ENCODE measurements around the gene CHERP.

Gene CHERP

GRCh38 chr19:16542045-16542909 is at the start of gene CHERP:
CHERP (minus strand) TSS chr19:16542437; CDS start chr19:16542378, 59 bp downstream.
- peak; percentile 88 for DNase-seq (ENCODE audit: low read depth)

GRCh38 chr19:16590876-16591802 is 48.9 kb upstream of the CHERP start:
- DNase-seq (ENCODE audit: low read depth) = no peak

- no peak for DNase-seq (ENCODE audit: low read depth)
These were observed 47.7 kb upstream of the CHERP start for GRCh38 chr19:16589917-16590316.

GRCh38 chr19:16588824-16589577 is 46.8 kb upstream of the CHERP start:
- DNase-seq (ENCODE audit: low read depth) = no peak

DNA sequence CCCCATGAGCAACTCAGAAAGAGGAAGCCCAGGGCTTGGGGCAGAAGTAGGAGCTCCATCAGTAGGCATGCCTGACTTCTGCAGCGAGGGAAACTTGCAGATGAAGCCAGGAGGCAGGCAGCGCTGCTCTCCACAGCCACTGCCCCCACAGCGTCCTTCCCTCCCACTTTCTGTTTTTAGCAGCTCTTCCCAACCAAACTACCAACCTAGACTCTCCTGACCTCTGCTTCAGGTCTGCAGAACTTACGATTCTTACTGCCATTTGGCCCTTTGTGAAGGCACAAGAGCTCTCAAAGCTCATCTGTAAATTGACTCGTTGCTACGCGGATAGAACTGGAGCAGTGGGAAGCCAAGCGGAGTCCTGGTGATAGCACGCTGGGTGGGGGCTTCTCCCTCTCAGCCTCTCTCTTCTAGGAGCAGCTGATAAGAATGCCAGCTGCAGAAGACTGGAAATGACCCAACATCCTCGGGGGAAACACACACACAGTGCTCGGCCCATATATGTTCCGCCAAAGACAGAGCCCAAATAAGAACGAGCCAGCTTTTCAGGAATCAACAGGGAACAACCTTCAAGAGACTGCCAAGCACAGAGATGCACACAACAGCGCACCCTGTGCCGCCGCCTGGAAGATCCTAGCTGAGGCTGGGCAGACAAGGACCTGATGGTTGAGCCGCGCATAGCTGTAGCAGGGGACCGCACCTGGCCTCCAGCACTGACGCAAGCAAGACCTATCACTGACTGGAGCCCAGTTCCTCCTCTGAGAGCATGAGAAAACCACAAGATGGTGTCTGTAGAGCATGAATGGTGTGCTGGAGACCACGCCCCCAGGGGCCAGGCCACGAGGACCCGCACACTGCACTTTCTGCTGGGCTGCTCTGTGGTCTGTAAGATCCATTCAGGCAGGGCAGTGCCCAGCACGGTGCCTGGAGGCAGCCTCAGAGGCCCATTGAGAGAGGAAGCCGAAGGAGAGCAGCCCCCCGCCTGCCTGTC is 45.9 kb upstream of the CHERP start:
- DNase-seq (ENCODE audit: low read depth) = no peak

DNA sequence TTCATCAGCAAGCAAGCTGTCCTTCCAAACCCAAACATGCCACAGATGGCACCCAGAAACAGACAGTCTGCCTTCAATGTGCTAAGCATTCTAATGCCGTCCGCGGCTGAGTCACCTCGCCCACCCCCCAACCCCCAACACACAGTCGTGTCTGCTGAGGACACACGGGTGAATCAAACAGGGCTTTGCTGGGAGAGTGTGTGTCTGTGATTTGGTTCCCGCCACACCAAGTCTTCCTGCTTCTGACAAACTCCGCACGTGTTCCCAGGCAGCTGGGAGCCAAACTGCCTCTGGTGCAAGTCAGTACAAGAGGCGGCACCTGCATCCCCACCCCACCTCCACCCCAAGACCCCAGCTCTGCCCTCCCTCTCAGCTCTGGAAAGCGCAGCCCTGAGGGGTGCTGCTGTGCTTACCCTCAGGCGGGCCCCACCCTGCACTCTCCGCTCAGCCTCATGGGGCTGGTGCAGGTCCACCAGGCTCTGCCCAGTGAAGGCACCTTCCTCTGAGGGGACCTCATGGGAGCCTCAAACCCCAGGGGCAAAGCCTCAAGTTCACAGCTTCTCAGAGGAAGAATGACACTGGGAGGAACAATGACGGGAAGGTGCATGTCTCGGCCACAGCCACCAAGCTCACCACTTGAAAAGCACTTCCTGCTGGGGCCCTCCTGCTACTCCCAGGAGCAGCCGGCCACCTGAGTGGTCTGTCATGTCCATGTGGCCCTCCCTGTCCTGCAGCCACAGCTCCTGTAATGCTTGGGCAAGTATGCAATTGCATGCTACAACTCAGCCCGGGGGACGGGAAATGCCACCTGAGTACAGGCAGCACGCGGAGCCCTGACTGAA is 45.0 kb upstream of the CHERP start:
- no peak for DNase-seq (ENCODE audit: low read depth)

DNA sequence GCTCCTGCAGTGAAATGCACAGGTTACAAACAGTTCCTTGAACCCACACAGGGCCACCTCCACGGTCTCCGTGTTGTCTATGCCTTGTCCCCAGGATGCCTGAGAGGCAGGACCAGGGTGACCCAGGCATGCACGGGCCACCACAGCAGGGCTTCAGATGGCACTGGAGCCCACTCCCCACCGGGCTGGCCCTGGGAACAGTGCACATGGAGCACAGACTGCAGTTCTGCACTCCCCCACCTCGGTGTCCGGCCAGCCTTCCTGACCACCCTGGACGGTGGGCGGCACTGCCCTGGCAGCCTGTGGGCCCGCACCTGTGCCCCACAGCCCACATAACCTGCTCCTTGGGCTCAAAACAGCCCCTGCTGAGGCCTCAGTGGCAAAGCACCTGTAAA is 44.2 kb upstream of the CHERP start:
- no peak for DNase-seq (ENCODE audit: low read depth)

DNA sequence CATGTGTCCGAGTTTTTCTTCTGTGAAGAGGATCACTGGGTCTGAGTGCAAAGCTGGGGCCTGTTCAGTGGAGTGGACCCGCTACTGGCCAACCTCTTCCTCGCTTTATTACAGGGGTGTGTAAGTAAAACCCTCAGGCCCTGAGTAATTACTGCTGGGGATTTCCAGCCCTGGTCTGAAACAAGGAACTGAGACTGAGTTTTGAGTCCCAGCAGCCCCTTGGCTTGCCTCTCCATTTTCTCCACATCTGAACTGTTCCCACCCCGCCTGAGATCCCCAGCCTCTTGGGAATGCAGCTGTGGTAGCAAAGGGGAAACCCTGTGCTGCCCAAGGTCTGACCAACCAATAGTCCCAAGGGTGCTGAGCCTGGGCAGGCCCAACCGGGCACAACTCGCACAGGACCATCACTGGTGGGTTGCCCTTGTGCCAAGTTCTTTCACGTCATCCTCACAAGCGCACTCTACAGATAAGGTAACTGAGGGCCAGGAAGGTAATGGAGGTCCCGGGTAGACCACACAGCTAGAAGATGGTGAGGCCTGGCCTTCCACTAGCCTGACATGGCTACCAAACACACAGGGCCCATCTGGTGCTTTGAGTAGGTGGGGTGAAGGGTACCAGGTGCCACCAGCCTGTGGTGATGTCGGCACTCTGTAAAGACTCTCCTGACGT is 43.7 kb upstream of the CHERP start:
- DNase-seq (ENCODE audit: low read depth) = no peak

DNA sequence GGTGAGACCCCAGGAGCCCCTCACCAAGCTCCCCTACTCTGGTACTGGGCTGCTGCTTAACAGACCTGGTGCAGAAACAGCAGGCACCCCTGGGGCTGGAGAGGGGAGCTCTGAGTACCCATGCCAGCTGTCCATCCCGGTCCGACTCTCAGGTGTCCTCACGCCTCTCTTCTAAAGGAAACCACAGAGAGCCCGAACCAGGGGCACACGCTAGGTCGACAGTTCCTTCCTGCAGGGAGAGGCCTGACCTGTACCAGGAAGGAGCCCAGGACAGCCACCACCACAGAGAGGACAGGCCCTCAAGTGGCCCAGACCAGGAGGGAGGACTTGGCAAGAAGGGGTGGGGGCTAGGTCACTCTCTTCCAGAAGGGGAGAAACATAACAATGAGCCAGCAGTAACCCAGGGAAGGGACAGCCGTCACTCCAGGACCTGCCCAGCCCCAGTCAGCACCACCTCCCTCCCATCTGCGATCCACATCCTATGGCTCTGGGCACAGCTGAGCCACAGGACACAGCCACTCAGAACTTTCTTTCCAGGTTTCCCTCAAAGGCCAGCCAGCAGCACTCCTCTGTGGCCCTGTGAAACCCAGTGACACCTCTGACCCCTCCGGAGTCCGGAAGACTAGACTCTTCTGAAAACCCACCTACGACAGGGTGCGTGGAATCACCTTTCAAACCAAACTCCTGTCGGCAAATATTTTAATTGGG is 43.0 kb upstream of the CHERP start:
- DNase-seq (ENCODE audit: low read depth) = no peak

DNA sequence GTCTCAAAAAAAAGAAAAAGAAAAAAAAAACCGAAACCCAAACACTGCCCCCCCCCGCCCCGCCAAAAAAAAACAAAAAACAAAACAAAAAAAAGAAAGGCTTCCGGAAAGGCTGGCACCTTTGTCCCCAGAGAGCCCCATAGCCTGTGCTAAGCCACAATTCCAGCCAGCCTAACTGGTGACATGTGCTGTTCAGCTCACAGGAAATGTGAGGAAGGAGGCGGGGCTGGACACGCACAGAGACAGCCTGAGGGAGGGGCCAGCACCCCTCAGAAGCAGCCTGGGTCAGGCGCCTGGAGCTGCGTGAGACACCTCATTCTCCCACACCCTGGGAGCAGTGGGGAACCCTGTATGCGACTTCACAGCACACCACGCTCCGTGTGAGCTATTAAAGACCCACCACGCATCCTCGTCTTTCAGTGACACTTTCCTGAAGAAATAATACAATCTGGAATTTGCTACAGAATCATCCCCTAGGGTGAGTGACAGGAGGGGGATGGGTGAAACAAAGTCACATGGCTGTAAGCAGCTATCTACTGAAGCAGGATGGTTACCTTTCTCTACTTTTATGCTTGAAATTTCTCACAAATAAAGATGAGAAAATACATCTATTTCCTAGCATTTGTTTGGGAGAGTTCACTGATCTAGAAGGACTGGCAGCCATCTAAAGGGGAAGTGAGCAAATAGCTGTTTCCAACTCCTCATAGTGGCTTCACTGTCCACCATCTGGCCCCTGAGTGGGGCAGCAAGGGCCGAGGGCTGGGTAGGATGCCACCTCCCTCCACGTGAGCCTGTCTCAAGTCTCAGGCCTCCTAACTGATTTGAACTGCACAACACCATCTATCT is 42.2 kb upstream of the CHERP start:
- DNase-seq (ENCODE audit: low read depth) = peak; percentile 73

GRCh38 chr19:16582486-16583261 is 40.4 kb upstream of the CHERP start:
- no peak for DNase-seq (ENCODE audit: low read depth)

DNA sequence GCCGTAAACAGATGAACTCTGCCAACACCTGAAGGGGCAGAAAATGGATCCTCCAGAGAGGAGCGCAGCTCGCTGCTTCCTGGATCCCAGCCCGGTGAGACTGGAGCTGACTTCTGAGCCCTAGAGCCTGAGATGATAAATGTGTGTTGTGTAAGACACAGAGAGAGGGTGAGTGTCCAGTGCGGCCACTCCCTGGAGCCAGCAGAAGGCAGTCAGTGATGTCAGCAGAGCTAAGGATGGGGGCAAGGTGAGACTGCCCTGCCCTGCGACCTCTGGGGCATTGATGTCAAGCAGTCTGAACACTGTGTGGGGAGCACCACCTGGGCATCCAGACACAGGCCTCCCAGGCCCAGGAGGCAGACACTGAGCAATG is 39.7 kb upstream of the CHERP start:
- DNase-seq (ENCODE audit: low read depth) = no peak

GRCh38 chr19:16581145-16581970 is 39.1 kb upstream of the CHERP start:
- DNase-seq (ENCODE audit: low read depth) = no peak

DNA sequence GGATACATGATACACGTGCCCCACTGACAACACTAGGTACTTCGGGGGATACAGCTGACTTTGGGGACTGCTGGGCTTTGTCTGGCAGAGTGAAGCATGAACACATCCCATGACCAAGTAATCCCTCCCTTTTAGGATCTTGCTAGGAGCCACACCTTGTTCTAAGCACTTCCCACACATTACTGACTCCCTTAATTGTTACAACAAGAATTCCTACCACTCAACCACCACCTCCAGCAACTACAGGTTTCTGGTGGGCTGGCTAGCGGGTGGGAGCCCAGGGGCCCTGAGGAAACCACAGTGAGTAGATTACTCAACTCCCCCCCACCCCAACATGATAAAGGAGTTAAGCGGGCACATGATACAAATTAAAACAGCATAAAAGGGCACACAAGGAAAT is 37.1 kb upstream of the CHERP start:
- DNase-seq (ENCODE audit: low read depth) = no peak

DNA sequence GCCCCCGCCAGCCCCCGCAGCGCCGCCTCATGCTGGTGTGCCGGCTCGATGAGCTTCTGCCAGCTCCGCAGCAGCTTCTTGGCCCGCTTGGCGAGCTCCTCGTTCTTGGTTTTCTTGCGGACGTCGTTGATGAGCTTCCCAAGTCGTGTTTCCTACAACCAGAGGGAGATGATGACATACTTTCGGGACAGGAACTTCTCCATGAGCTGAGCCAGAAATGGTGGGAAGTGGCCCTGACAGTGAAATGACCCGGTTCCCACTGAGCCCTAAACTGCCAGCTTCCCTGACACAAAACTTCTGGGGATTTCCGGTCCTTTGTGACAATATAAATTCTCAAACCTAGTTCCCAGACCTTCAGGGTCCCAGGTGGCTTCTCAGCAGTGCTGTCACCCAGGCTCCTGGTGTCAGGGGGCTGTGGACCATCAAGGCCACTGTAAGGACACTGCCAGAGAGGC is 35.3 kb upstream of the CHERP start:
- no peak for DNase-seq (ENCODE audit: low read depth)
